ENCODE results near the gene IFNL3. TPM values are rescaled to one million over a fixed set of nuclear protein-coding genes. Genes with fewer than 3 reads are reported as not detected.
A peak's percentile ranks its signal among the peaks of the same experiment; 100 is the strongest.
"Not testable (repeated sequence)": the region's sequence is repeated elsewhere in the genome, so short reads cannot be mapped to it uniquely, and the experiment has no call there.

IFNL3 gene
- total and polyA plus RNA-seq, 9 donors = not detected

- H3K36me3 ChIP-seq = no peaks in the 10 kb centered on the region
- H3K27me3 ChIP-seq = no peaks in the 10 kb centered on the region
- 13 to 34% (median 23%) methylated on average over 49 to 92 of the region's 92 CpGs for WGBS, 3 donors
- intact Hi-C loops (cut with DNase I) = no loop called here
- H3K4me1 ChIP-seq (ENCODE audit: insufficient read depth) = no peaks in the 10 kb centered on the region
- DNase-seq = no peak
- no peaks in the 10 kb centered on the region for H3K9me3 ChIP-seq
- H3K4me3 ChIP-seq = no peak overlapping the region
- H3K27ac ChIP-seq = no peak overlapping the region
- TF ChIP-seq CTCF (IDR thresholded peaks at IDR 0.05) (no peak), EP300 (IDR thresholded peaks at IDR 0.05) (no peak), POLR2A (IDR thresholded peaks at IDR 0.05) (no peak)
Observed at GRCh38 chr19:39247701-39248664, 3.2 kb upstream of the IFNL3 start.

GRCh38 chr19:39246951-39247669 is 2.3 kb upstream of the IFNL3 start:
- WGBS, 3 donors = 12 to 15% (median 13%) methylated on average over 28 to 42 of the region's 42 CpGs
- Histone ChIP-seq H3K4me3 (no peak overlapping the region), H3K9me3 (no peaks in the 10 kb centered on the region), H3K4me1 (ENCODE audit: insufficient read depth) (no peaks in the 10 kb centered on the region), H3K27me3 (no peaks in the 10 kb centered on the region), H3K36me3 (no peaks in the 10 kb centered on the region), H3K27ac (no peak overlapping the region)
- TF ChIP-seq POLR2A (IDR thresholded peaks at IDR 0.05) (no peak), CTCF (IDR thresholded peaks at IDR 0.05) (no peak), EP300 (IDR thresholded peaks at IDR 0.05) (no peak)
- intact Hi-C loops (cut with DNase I) = no loop called here
- peak in 1 of 5 donors; percentile 18 for DNase-seq

- H3K27ac ChIP-seq; H3K4me1 ChIP-seq (ENCODE audit: insufficient read depth); H3K36me3 ChIP-seq; intact Hi-C loops (cut with DNase I); H3K27me3 ChIP-seq; H3K9me3 ChIP-seq; DNase-seq; H3K4me3 ChIP-seq: not testable (repeated sequence)
- WGBS, 3 donors = no CpG with 5 or more reads among the region's 1 CpG
Observed at GRCh38 chr19:39245166-39245565, 360 bp upstream of the IFNL3 start.

GRCh38 chr19:39243741-39244140 is 1.1 kb downstream of the IFNL3 start:
- DNase-seq; H3K9me3 ChIP-seq; intact Hi-C loops (cut with DNase I); H3K4me1 ChIP-seq (ENCODE audit: insufficient read depth); H3K27ac ChIP-seq; H3K27me3 ChIP-seq; H3K36me3 ChIP-seq; H3K4me3 ChIP-seq: not testable (repeated sequence)
- 67 to 77% (median 74%) methylated on average over 11 to 13 of the region's 13 CpGs for WGBS, 3 donors

GRCh38 chr19:39240421-39240820 is 4.4 kb downstream of the IFNL3 start:
- H3K4me3 ChIP-seq = no peak overlapping the region
- TF ChIP-seq CTCF (IDR thresholded peaks at IDR 0.05) (no peak), EP300 (IDR thresholded peaks at IDR 0.05) (no peak), POLR2A (IDR thresholded peaks at IDR 0.05) (no peak)
- no peak for DNase-seq
- 89 to 93% (median 92%) methylated on average over 7 of the region's 7 CpGs for WGBS, 3 donors
- no peaks in the 10 kb centered on the region for H3K9me3 ChIP-seq
- no peaks in the 10 kb centered on the region for H3K27me3 ChIP-seq
- no peak overlapping the region for H3K27ac ChIP-seq
- intact Hi-C loops (cut with DNase I) = no loop called here
- H3K36me3 ChIP-seq = no peaks in the 10 kb centered on the region
- H3K4me1 ChIP-seq (ENCODE audit: insufficient read depth) = no peaks in the 10 kb centered on the region
